Measurements from ENCODE around the gene ARSA. TPM values are rescaled to one million over a fixed set of nuclear protein-coding genes. Genes with fewer than 3 reads are reported as not detected.

Gene ARSA
- total and polyA plus RNA-seq, 2 donors (not counting 3 experiments of a cell fraction or from before 2014, with no cell fraction given), result 22.3 to 33.6 TPM

- no peak for FAIRE-seq
- H4K20me1 ChIP-seq (replicated peaks; ENCODE audit: control insufficient read depth, extremely low read depth, insufficient read depth, low read length), result no peaks in the 10 kb centered on the region
- no peaks in the 10 kb centered on the region for H3K27me3 ChIP-seq (ENCODE audit: control insufficient read depth in 2 of 2, insufficient read depth in 2 of 2, low read length in 2 of 2)
- intact Hi-C loops (cut with micrococcal nuclease) (loop anchor here (1.0 to 5.0 kb wide), 3 partner anchors 43 to 114 kb away; partner anchors contain the start of gene SHANK3), dilution Hi-C loops (cut with MboI; ENCODE audit: extremely low pct_ligation_motif_present, low sequenced_read_pairs) (no loop called here)
- POLR2A ChIA-PET, result no interaction called here
- H3K9ac ChIP-seq (replicated peaks; ENCODE audit: extremely low read depth, insufficient read depth, low read length), result no peak overlapping the region
- H3K4me3 ChIP-seq (replicated peaks in 1 of 3; ENCODE audit: insufficient read depth in 1 of 3, low read depth in 1 of 3, low read length in 3 of 3), result no peak overlapping the region
- H3K4me1 ChIP-seq (ENCODE audit: control insufficient read depth, extremely low read depth, insufficient read depth, low read length), result peaks cover 6% of the 10 kb centered on the region
- H3K9me3 ChIP-seq (replicated peaks; ENCODE audit: control insufficient read depth, insufficient read depth, low read length), result no peaks in the 10 kb centered on the region
- H3K9me1 ChIP-seq (replicated peaks; ENCODE audit: control insufficient read depth, extremely low read depth, insufficient read depth, low read length), result no peaks in the 10 kb centered on the region
- CTCF ChIA-PET, result interaction anchor here (1.0 to 5.2 kb wide), 7 partner anchors 11 to 114 kb away, joined by 3 to 91 read pairs (median 5); no protein-coding TSS in a partner anchor
- no peak overlapping the region for H3K27ac ChIP-seq (ENCODE audit: insufficient read depth, low read depth, low read length)
- peaks cover 7% of the 10 kb centered on the region for H3K79me2 ChIP-seq (ENCODE audit: control insufficient read depth, insufficient read depth, low read length)
- BruUV-seq (replicated peaks), result no TSS peak
- peaks cover 0 to 7% of the 10 kb centered on the region in 2 experiments for H3K36me3 ChIP-seq (ENCODE audit: control insufficient read depth in 2 of 2, extremely low read depth in 1 of 2, insufficient read depth in 2 of 2, low read length in 2 of 2)
- TF ChIP-seq EZH2 (IDR thresholded peaks at IDR 0.05; ENCODE audit: borderline replicate concordance, low read depth, low read length, severe bottlenecking) (no peak), POLR2A (IDR thresholded peaks at IDR 0.05; ENCODE audit: low read depth, low read length) (no peak)
- no peak overlapping the region for H2AFZ ChIP-seq (ENCODE audit: low read depth, low read length)
- H3K4me2 ChIP-seq (ENCODE audit: insufficient read depth, low read length), result no peak overlapping the region
- DNase-seq (ENCODE audit: low read depth, low spot score), result no peak
These were observed 50.9 kb downstream of the ARSA start for GRCh38 chr22:50576806-50577696.

- Histone ChIP-seq H3K4me1 (ENCODE audit: control insufficient read depth, extremely low read depth, insufficient read depth, low read length) (no peaks in the 10 kb centered on the region), H3K9me1 (replicated peaks; ENCODE audit: control insufficient read depth, extremely low read depth, insufficient read depth, low read length) (no peaks in the 10 kb centered on the region), H3K27ac (ENCODE audit: insufficient read depth, low read depth, low read length) (no peak overlapping the region), H3K4me3 (replicated peaks in 1 of 3; ENCODE audit: insufficient read depth in 1 of 3, low read depth in 1 of 3, low read length in 3 of 3) (no peak overlapping the region), H3K79me2 (ENCODE audit: control insufficient read depth, insufficient read depth, low read length) (no peaks in the 10 kb centered on the region), H3K4me2 (ENCODE audit: insufficient read depth, low read length) (no peak overlapping the region), H3K9ac (replicated peaks; ENCODE audit: extremely low read depth, insufficient read depth, low read length) (no peak overlapping the region), H2AFZ (ENCODE audit: low read depth, low read length) (no peak overlapping the region), H4K20me1 (replicated peaks; ENCODE audit: control insufficient read depth, extremely low read depth, insufficient read depth, low read length) (no peaks in the 10 kb centered on the region), H3K27me3 (ENCODE audit: control insufficient read depth in 2 of 2, insufficient read depth in 2 of 2, low read length in 2 of 2) (no peaks in the 10 kb centered on the region), H3K36me3 (ENCODE audit: control insufficient read depth in 2 of 2, extremely low read depth in 1 of 2, insufficient read depth in 2 of 2, low read length in 2 of 2) (peaks cover 0 to 7% of the 10 kb centered on the region in 2 experiments), H3K9me3 (replicated peaks; ENCODE audit: control insufficient read depth, insufficient read depth, low read length) (no peaks in the 10 kb centered on the region)
- ChIA-PET POLR2A (no interaction called here), CTCF (interaction anchor here (1.0 to 5.2 kb wide), 11 partner anchors 13 to 115 kb away, joined by 3 to 91 read pairs (median 4); partner anchors contain the start of gene SYCE3)
- BruUV-seq (replicated peaks), result no TSS peak
- DNase-seq (ENCODE audit: low read depth, low spot score) (peak; percentile 68), FAIRE-seq (peak; percentile 90)
- TF ChIP-seq CTCF (IDR thresholded peaks at IDR 0.05; ENCODE audit: extremely low read depth in 1 of 2, insufficient read depth in 1 of 2, low read depth in 1 of 2, low read length in 2 of 2), result peak; percentile 53 to 62
- no peak for TF ChIP-seq POLR2AphosphoS5 (IDR thresholded peaks at IDR 0.05; ENCODE audit: insufficient read depth, low read depth, low read length)
- dilution Hi-C loops (cut with MboI; ENCODE audit: extremely low pct_ligation_motif_present, low sequenced_read_pairs) (no loop called here), intact Hi-C loops (cut with micrococcal nuclease) (loop anchor here (1.0 to 5.0 kb wide), 3 partner anchors 44 to 115 kb away; partner anchors contain the start of gene SHANK3)
These were observed 51.9 kb downstream of the ARSA start for GRCh38 chr22:50576070-50576469.
